Limb (tissue), 2 donors: Measurements from ENCODE around the gene BSPH1.
"Not testable (repeated sequence)": the region's sequence is repeated elsewhere in the genome, so short reads cannot be mapped to it uniquely, and the experiment has no call there.

Experiments
- DNase-seq, 2 donors: peaks; one replicate each; pipeline ENCODE4 v3.0.0-alpha.2; 2016; ENCODE audit errors: extremely low spot score in 2 of 2

Gene BSPH1

GRCh38 chr19:47992070-47992469, at the start of gene BSPH1:
Gene BSPH1 (minus strand): TSS chr19:47992170. CDS start chr19:47992081, 89 bp downstream.
- no peak for DNase-seq

- no peak for DNase-seq
These were observed 44.8 kb upstream of the BSPH1 start for GRCh38 chr19:48036765-48037164.

GRCh38 chr19:48033604-48034003, 41.6 kb upstream of the BSPH1 start:
- DNase-seq = no peak

GRCh38 chr19:48030073-48030472, 38.1 kb upstream of the BSPH1 start:
- DNase-seq = no peak

GRCh38 chr19:48029431-48029830, 37.5 kb upstream of the BSPH1 start:
- DNase-seq = no peak

- no peak for DNase-seq
These were observed 33.5 kb upstream of the BSPH1 start for GRCh38 chr19:48025480-48025879.

GRCh38 chr19:48023518-48023917, 31.5 kb upstream of the BSPH1 start:
- no peak for DNase-seq

- no peak for DNase-seq
These were observed 31.0 kb upstream of the BSPH1 start for GRCh38 chr19:48023011-48023410.

- DNase-seq = no peak
These were observed 28.7 kb upstream of the BSPH1 start for GRCh38 chr19:48020686-48021085.

GRCh38 chr19:48010932-48011758, 19.2 kb upstream of the BSPH1 start:
- no peak for DNase-seq

GRCh38 chr19:48006762-48007161, 14.8 kb upstream of the BSPH1 start:
- no peak for DNase-seq

- no peak for DNase-seq
These were observed 12.3 kb upstream of the BSPH1 start for GRCh38 chr19:48004236-48004635.

GRCh38 chr19:48000846-48001245, 8.9 kb upstream of the BSPH1 start:
- DNase-seq = no peak

GRCh38 chr19:47998800-47999199, 6.8 kb upstream of the BSPH1 start:
- DNase-seq = no peak

- no peak for DNase-seq
These were observed 4.3 kb upstream of the BSPH1 start for GRCh38 chr19:47996230-47996727.

- no peak for DNase-seq
These were observed 2.3 kb upstream of the BSPH1 start, which contains the start of gene ELSPBP1 for GRCh38 chr19:47994209-47994802. Gene ELSPBP1 (plus strand): TSS chr19:47994632. CDS start chr19:48008668, 14,036 bp downstream.

- DNase-seq = no peak
These were observed 670 bp downstream of the BSPH1 start for GRCh38 chr19:47991191-47991808.

GRCh38 chr19:47973529-47973928, 18.4 kb downstream of the BSPH1 start:
- DNase-seq = no peak

- not testable (repeated sequence) for DNase-seq
These were observed 36.0 kb downstream of the BSPH1 start for GRCh38 chr19:47955936-47956335.

- DNase-seq = not testable (repeated sequence)
These were observed 39.8 kb downstream of the BSPH1 start for GRCh38 chr19:47952132-47952531.

GRCh38 chr19:47949852-47950521, 42.0 kb downstream of the BSPH1 start:
- DNase-seq = not testable (repeated sequence)

- not testable (repeated sequence) for DNase-seq
These were observed 63.4 kb downstream of the BSPH1 start for GRCh38 chr19:47928581-47928980.
